HCT116 (cell line): Measurements from ENCODE around the gene ANXA2. TPM values are rescaled to one million over a fixed set of nuclear protein-coding genes. Genes with fewer than 3 reads are reported as not detected.

ENCODE experiments used
- ATAC-seq: fragments of 200-7000 bp; cut with Tn5 transposase; 2 replicates; pipeline ENCODE4 v1.9.1; 2020; ENCODE audit warnings: mild to moderate bottlenecking, moderate library complexity
- BruUV-seq: library from RNA; stranded (reverse); fragments of 400-500 nt; replicated peaks from 2 replicates; lab custom pipeline; 2021; lab: Mats Ljungman, UMichigan
- CTCF ChIA-PET: fragments of 300-600 bp; sonication (Branson Sonifier 250); formaldehyde crosslinking; loops from one replicate; lab custom pipeline; 2021; ENCODE audit warnings: antibody characterized with exemption; lab: Charles Lee
- POLR2A ChIA-PET: fragments of 300-600, 350-600 bp; sonication (Branson Sonifier 250); formaldehyde crosslinking; loops from one replicate; lab custom pipeline; 2021; ENCODE audit warnings: antibody characterized with exemption; lab: Charles Lee
- RAD21 ChIA-PET, 2 experiments: fragments of 300-600 bp; sonication (Branson Sonifier 250); formaldehyde crosslinking; loops; one replicate each; lab custom pipeline; 2023; ENCODE audit warnings: low total read pairs in 2 of 2; ENCODE audit not compliant: uncharacterized antibody in 2 of 2, unreplicated experiment in 2 of 2, low non-redundant PET in 1 of 2; lab: Charles Lee
- DNase-seq: peaks from one replicate; pipeline ENCODE4 v3.0.0-alpha.2; 2010; ENCODE audit warnings: low read depth, low spot score
- H2AFZ ChIP-seq: fragments of 200-600 bp; shearing (Covaris generic), sonication (generic); 2 replicates; pipeline ENCODE4 v1.6.1; 2017; ENCODE audit warnings: low read depth, mixed run types, mixed read lengths, antibody characterized with exemption, low read length; ENCODE audit not compliant: poor library complexity, severe bottlenecking
- H3K27ac ChIP-seq: 2 replicates; pipeline ENCODE4 v1.5.1; 2012; ENCODE audit warnings: low read depth, low read length
- H3K27me3 ChIP-seq: fragments of 200-600 bp; sonication (generic); 2 replicates; pipeline ENCODE4 v1.6.1; 2016; ENCODE audit warnings: mixed run types, low read length, mixed read lengths; ENCODE audit not compliant: insufficient read depth
- H3K36me3 ChIP-seq, 2 experiments: fragments of 200-500 bp in 1 of 2; fragments of 200-600 bp in 1 of 2; sonication (Bioruptor generic) in 1 of 2; sonication (generic) in 1 of 2; 2 replicates each; pipeline versions ENCODE4 v1.5.1 to v1.6.1; 2014 to 2016; ENCODE audit warnings: low read length in 2 of 2, inconsistent platforms in 1 of 2, mixed read lengths in 1 of 2, mixed run types in 1 of 2; ENCODE audit not compliant: insufficient read depth in 2 of 2, control insufficient read depth in 1 of 2
- H3K4me1 ChIP-seq, 2 experiments: fragments of 200-600 bp in 1 of 2; sonication (generic) in 1 of 2; 2 replicates each; pipeline versions ENCODE4 v1.5.1 to v1.6.1; 2012 to 2017; ENCODE audit warnings: low read length in 2 of 2, inconsistent platforms in 1 of 2, mild to moderate bottlenecking in 1 of 2, mixed read lengths in 1 of 2, mixed run types in 1 of 2, moderate library complexity in 1 of 2; ENCODE audit not compliant: insufficient read depth in 2 of 2, control insufficient read depth in 1 of 2
- H3K4me2 ChIP-seq: fragments of 200-600 bp; sonication (generic); 2 replicates; pipeline ENCODE4 v1.6.1; 2017; ENCODE audit warnings: mixed run types, low read length, mixed read lengths
- H3K4me3 ChIP-seq, 2 experiments: fragments of 200-600 bp in 1 of 2; sonication (generic) in 1 of 2; replicated peaks in 1 of 2; 2 replicates each; pipeline ENCODE4 v1.5.1; 2011 to 2016; ENCODE audit warnings: low read length in 2 of 2, control low read depth in 1 of 2, low read depth in 1 of 2, mild to moderate bottlenecking in 1 of 2, mixed read lengths in 1 of 2, mixed run types in 1 of 2
- H3K79me2 ChIP-seq: fragments of 200-600 bp; sonication (generic); 2 replicates; pipeline ENCODE4 v1.6.1; 2017; ENCODE audit warnings: mild to moderate bottlenecking, mixed run types, low read length, moderate library complexity, mixed read lengths; ENCODE audit not compliant: insufficient read depth
- H3K9ac ChIP-seq: fragments of 200-600 bp; sonication (generic); 2 replicates; pipeline ENCODE4 v1.6.1; 2016; ENCODE audit warnings: low read length, mixed read lengths
- H3K9me2 ChIP-seq: fragments of 200-600 bp; sonication (generic), shearing (Covaris generic); 2 replicates; pipeline ENCODE4 v1.6.1; 2017; ENCODE audit warnings: mixed run types, mild to moderate bottlenecking, moderate library complexity; ENCODE audit not compliant: insufficient read depth
- H3K9me3 ChIP-seq, 2 experiments: fragments of 200-500 bp in 1 of 2; fragments of 200-600 bp in 1 of 2; sonication (Bioruptor generic) in 1 of 2; sonication (generic) in 1 of 2; 2 replicates each; pipeline ENCODE4 v1.6.1; 2014 to 2017; ENCODE audit warnings: low read length in 2 of 2, mixed read lengths in 2 of 2, inconsistent platforms in 1 of 2, low read depth in 1 of 2, mild to moderate bottlenecking in 1 of 2, mixed run types in 1 of 2, moderate library complexity in 1 of 2; ENCODE audit not compliant: control insufficient read depth in 1 of 2, insufficient read depth in 1 of 2
- H4K20me1 ChIP-seq: fragments of 200-600 bp; sonication (generic), shearing (Covaris generic); 2 replicates; pipeline ENCODE4 v1.6.1; 2017; ENCODE audit warnings: mixed run types, mild to moderate bottlenecking, moderate library complexity; ENCODE audit not compliant: insufficient read depth
- CTCF ChIP-seq, 3 experiments: fragments of 200-600 bp in 1 of 3; sonication (generic) in 1 of 3; IDR thresholded peaks in 2 of 3; conservative IDR thresholded peaks in 1 of 3; 2 replicates each; pipeline ENCODE4 v1.5.1; 2012 to 2017; ENCODE audit warnings: low read depth in 2 of 3, low read length in 2 of 3, antibody characterized with exemption in 1 of 3, borderline replicate concordance in 1 of 3, control low read depth in 1 of 3, mild to moderate bottlenecking in 1 of 3, mixed read lengths in 1 of 3, mixed run types in 1 of 3, moderate library complexity in 1 of 3; ENCODE audit not compliant: insufficient read depth in 1 of 3
- EZH2 ChIP-seq: fragments of 200-600 bp; sonication (generic); IDR thresholded peaks from 2 replicates; pipeline ENCODE4 v1.6.1; 2017; ENCODE audit warnings: antibody characterized with exemption, mixed run types
- POLR2AphosphoS5 ChIP-seq: IDR thresholded peaks from 2 replicates; pipeline ENCODE4 v1.6.1; 2011; ENCODE audit warnings: mild to moderate bottlenecking, low read depth, low read length, moderate library complexity
- RAD21 ChIP-seq: IDR thresholded peaks from 2 replicates; pipeline ENCODE4 v1.6.1; 2012; ENCODE audit warnings: low read depth, mild to moderate bottlenecking
- ZFX ChIP-seq: fragments of 450-650 bp; IDR thresholded peaks from 2 replicates; pipeline ENCODE4 v1.6.1; 2017
- intact Hi-C: fragments of 100-400 bp; cut with micrococcal nuclease; formaldehyde crosslinking; loops from 2 replicates; pipeline ENCODE4 v1.10.0; 2022
- total RNA-seq: library from RNA; stranded (reverse); gene quantifications from one replicate; pipeline ENCODE4 v1.2.1, GENCODE V29; 2021; ENCODE audit not compliant: unreplicated experiment
- TF ChIP-seq, protein P1 (sequence below): IDR thresholded peaks from 2 replicates; pipeline ENCODE4 v1.6.1; 2012

ANXA2 gene
- total RNA-seq, 1 experiment from 2014 or later = 1,298 TPM

DNA sequence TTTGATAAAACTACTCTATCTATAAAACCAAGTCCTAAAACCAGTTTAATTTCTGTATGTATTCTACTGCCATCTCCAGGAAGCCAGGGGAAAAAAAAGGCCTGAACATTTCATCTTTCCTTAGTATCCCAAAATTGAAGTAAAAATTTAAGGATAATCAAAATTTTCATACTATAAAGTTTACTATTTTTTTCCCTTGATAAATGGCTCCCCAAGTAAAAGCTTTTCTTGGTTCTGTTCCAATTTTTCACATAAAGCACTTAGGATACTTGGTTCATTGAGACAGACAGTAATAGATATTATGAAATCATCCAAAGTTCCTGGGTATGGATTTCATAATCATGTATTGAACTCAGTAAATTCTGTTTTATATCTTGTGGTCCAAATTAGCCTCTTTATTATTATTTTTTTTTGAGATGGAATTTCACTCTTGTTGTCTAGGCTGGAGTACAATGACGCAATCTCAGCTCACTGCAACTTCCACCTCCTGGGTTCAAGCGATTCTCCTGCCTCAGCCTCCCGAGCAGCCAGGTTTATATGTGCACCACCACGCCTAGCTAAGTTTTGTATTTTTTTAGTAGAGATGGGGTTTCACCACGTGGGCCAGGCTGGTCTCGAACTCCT, 46.6 kb upstream of the ANXA2 start:
- Histone ChIP-seq H3K27ac (no peak overlapping the region), H3K4me1 (no peaks in the 10 kb centered on the region), H3K79me2 (no peaks in the 10 kb centered on the region), H3K9me2 (no peaks in the 10 kb centered on the region), H2AFZ (no peak overlapping the region), H3K9me3 (no peaks in the 10 kb centered on the region), H3K36me3 (peaks cover 0 to 8% of the 10 kb centered on the region in 2 experiments; a peak in 3 of 4 replicates), H3K4me2 (no peak overlapping the region), H4K20me1 (no peaks in the 10 kb centered on the region), H3K4me3 (no peak overlapping the region), H3K9ac (no peak overlapping the region), H3K27me3 (no peaks in the 10 kb centered on the region)
- RAD21 ChIA-PET = interaction anchor here in 1 of 2 experiments (1.4 kb wide), 1 partner anchor 85 kb away, joined by 5 read pairs; no protein-coding TSS in a partner anchor
- CTCF ChIA-PET = interaction anchor here (0.6 to 3.1 kb wide), 6 partner anchors 38 to 118 kb away, joined by 3 to 14 read pairs (median 3); no protein-coding TSS in a partner anchor
- TF ChIP-seq, protein P1, sequence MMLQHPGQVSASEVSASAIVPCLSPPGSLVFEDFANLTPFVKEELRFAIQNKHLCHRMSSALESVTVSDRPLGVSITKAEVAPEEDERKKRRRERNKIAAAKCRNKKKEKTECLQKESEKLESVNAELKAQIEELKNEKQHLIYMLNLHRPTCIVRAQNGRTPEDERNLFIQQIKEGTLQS = no peak
- TF ChIP-seq RAD21 = peak; percentile 69
- TF ChIP-seq CTCF (IDR thresholded peaks at IDR 0.05 in 2 of 3, conservative IDR thresholded peaks at IDR 0.05 in 1 of 3; ENCODE audit: borderline replicate concordance in 1 of 3, insufficient read depth in 1 of 3, low read depth in 2 of 3, low read length in 2 of 3) = peak; percentile 47 to 51 (median 49); a peak in 4 of 6 replicates
- BruUV-seq = no TSS peak
- ATAC-seq (no peak), DNase-seq (no peak)
- intact Hi-C loops = loop anchor here (2.0 kb wide), 1 partner anchor 86 kb away; no protein-coding TSS in a partner anchor
- POLR2A ChIA-PET = interaction anchor here (1.0 to 1.7 kb wide), 2 partner anchors 46 to 48 kb away, joined by 3 to 5 read pairs; partner anchors contain the start of gene ANXA2

DNA sequence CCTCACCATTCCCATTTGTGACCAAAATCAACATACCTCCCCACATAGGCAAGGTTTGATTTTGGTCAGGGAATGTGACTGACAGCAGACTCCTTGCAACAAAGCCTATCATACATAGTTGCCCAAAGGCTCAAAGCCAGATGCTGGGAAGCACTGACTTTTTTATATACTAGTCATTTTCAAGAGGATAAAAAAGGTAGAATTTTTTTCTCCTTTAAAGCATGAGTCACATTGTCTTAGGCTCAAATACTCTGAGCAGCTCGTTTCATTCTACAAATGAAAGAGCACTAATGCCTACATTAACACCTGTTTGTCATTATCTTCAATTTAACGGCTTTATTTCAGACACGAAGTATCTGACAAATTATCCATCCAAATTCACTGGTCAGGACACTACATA, 45.0 kb upstream of the ANXA2 start:
- POLR2A ChIA-PET = no interaction called here
- Histone ChIP-seq H3K79me2 (no peaks in the 10 kb centered on the region), H3K4me2 (no peak overlapping the region), H3K4me3 (no peak overlapping the region), H3K27ac (no peak overlapping the region), H4K20me1 (no peaks in the 10 kb centered on the region), H3K4me1 (no peaks in the 10 kb centered on the region), H3K9ac (no peak overlapping the region), H3K27me3 (no peaks in the 10 kb centered on the region), H3K9me3 (no peaks in the 10 kb centered on the region), H2AFZ (no peak overlapping the region), H3K9me2 (no peaks in the 10 kb centered on the region), H3K36me3 (no peaks in the 10 kb centered on the region)
- RAD21 ChIA-PET = interaction anchor here in 1 of 2 experiments (1.4 kb wide), 1 partner anchor 83 kb away, joined by 5 read pairs; no protein-coding TSS in a partner anchor
- BruUV-seq = no TSS peak
- DNase-seq (no peak), ATAC-seq (no peak)
- TF ChIP-seq ZFX (no peak), EZH2 (no peak), CTCF (IDR thresholded peaks at IDR 0.05 in 2 of 3, conservative IDR thresholded peaks at IDR 0.05 in 1 of 3; ENCODE audit: borderline replicate concordance in 1 of 3, insufficient read depth in 1 of 3, low read depth in 2 of 3, low read length in 2 of 3) (no peak), POLR2AphosphoS5 (no peak), RAD21 (no peak)
- TF ChIP-seq, protein P1 = no peak
- CTCF ChIA-PET = interaction anchor here (3.1 kb wide), 1 partner anchor 116 kb away, joined by 14 read pairs; no protein-coding TSS in a partner anchor
- intact Hi-C loops = loop anchor here (1.0 kb wide), 1 partner anchor 114 kb away; no protein-coding TSS in a partner anchor
